ENCODE measurements around the gene LMNTD2. TPM values are rescaled to one million over a fixed set of nuclear protein-coding genes. Genes with fewer than 3 reads are reported as not detected.

The LMNTD2 gene
- total RNA-seq, 2 donors from 2014 or later: 13.6 to 15.3 TPM

DNA sequence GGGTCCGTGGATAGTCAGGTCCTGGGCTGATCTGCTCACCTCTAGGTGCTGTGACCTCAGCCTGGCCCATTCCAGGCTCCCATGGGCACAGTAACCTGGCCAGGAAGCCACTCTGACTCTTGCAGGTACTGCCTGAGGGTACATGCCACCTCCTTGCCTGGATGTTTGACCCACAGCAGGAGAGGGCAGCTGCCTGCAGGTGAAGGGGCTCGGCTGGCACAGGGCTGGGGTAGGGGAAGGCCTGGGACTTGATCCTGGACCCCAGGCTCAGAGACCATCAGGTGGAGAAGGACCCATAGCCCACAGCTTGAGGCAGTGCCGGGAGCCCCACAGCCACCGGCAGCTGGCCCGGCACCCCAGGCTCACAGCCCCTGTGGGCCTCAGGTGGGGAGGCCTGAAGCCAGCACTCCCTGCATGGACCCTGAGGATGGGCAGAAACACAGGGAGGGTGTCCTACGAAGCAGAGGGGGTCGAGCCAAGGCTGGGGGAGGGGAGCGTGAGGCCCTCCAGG is 20.5 kb downstream of the LMNTD2 start:
- ATAC-seq (no peak), DNase-seq (peak; percentile 7 to 26)
- intact Hi-C loops (cut with DNase I, micrococcal nuclease): no loop called here

DNA sequence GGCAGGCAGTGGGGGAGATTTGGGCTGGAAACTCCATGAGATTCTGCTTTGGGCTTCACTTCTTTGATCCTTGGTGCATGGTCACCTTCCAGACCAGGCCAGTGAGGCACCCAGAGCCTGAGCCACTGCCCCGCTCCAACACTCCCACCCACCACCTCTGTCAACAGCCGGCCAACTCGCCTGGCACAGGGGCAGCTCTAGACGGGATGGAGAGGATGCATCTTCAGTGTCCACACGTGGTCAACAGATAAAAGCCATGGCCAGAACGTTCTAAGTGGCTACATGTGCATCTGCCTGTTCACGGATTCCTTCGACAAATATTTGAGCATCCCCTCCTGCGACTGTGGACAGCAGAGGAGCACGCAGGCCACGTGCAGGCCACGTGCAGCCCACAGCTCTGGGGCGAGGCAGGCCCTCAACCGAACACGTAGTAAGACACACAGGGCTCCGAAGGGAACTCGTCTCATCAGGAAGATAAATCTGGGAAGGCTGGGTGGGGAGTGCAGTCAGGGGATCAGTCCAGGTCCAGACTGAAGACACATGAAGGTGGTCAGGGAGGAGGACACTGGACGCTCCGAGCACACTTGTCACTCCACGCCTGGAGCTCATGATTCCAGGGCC is 22.0 kb downstream of the LMNTD2 start:
- ATAC-seq (no peak), DNase-seq (peak in 1 of 2 donors; percentile 12)
- intact Hi-C loops (cut with DNase I, micrococcal nuclease): no loop called here

DNA sequence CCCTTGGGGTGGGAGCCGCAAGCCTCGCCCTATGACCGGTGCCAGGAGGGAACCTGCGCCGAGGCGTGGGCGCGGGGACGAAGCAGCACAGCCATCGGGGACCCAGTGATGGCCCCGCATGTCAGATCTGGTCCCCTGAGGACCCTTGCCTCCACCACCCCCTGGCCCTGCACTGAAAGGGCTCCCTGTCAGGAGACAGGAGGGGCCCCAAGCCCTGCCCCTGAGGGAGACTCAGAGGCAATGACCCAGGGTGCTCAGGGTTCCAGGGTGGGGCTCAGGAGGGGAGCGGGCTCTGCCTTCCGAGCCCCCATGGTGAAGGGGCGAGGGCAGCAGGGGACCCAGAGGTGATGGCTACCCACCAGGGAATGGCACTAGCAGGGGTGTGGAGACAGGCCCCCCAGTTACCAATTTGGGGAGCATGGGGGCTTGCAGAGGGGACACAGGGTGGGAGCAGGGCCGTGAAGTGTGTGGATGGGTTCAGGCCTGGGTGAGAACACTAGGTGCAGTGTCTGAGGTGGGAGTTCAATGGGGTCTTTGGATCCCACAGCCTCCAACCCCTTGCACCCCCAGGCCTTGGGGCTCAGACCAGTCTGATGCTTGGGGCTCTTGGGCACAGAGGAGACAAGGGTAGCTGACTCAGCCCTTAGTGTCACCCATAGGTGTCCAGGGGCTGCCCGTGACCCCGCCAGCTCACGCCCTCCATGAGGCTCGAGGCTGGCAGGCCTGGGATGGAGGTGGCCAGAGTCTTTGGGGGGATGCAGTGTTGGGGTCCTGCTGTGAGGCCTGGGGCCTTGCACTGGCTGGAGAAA is 22.7 kb downstream of the LMNTD2 start:
- intact Hi-C loops (cut with DNase I, micrococcal nuclease): no loop called here
- peak in 1 of 2 donors; percentile 15 for DNase-seq
- no peak for ATAC-seq

DNA sequence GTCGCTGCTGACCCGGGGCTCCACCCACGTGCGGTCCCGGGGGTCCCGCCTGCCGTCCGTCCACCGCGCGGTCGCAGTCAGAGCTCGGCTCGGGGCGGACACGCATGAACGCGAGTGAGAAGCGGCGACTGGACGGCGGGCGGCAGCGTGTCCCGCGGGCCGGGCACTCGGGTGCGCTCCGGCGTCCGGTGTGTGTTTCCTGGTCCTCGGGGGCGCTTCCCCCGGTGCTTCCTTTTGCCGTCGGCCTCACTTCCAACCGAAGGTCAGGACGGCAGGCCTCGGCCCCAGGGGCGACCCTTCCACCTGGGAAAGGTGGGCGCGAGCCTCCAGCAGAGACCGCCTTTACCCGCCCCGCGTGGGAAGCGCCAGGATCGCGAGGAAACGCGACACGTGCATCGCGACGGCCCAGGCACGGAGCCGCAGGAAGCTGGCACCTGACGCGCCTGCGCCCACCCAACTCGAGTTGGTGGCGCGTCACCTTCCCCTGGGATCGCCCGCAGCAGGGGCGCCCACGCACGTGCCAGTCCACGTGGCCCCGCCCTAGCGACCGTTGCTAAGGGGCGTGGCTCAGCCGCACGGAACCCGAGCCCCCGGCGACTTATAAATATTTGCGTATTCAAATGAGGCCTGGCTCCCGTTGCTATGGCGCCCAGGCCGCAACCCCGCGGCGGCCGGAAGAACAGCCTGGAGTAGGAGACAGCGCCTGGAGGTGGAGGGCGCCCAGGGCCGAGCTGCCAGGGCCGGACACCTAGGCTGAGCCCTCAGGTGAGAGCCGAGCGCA is 23.5 kb downstream of the LMNTD2 start, which contains the start of gene LRRC56:
LRRC56 (plus strand) TSS at position 687 of the 781 bp plus-strand sequence. CDS start 3,158 bp downstream, outside the sequence.
- intact Hi-C loops (cut with DNase I, micrococcal nuclease): no loop called here
- DNase-seq (peak; percentile 92 to 94), ATAC-seq (peak; percentile 69)

DNA sequence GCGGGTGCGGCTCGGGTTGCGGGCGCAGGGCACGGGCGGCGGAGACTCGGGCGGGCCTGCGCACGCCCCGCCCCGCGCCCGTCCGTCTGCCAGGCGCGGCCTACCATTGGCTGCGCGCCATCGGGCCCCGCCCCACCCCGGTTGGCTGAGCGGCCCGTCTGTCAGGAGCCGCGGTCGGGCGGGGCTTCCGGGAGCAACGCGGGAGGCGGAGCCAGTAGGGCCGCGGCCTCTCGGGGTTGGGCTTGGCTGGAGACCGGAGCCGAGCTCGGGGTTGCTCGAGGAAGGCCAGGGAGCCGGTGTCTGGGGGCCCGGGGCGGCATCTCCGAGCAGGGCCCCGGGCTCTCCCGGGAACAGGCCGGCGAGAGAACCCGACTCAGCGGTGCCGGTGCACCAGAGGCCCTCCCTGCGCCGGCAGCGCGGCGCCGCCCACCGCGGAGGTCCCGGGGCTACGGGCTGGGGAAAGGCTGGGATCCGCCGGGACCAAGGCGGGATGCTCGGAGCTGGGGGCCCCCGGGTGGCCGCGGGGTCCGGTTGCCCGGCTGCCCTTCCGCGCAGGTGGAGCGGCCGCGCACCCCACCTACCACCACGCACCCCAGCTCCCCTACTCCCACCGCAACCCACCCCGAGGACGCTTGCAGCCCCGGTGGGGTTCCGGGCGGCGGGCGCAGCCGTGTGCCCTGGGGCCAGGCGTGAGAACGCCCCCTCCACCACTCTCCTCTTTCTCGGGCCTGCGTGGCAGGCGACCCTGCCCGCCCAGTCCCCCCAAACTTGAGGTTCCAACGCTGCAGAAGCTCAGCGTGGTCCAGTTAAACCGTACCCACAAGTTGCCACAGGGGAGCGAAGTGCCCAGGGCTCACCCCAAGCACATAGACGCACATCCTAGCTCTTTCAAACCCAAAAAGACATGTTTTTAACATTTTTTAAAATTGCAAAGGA is 24.8 kb downstream of the LMNTD2 start, which contains the start of gene HRAS:
HRAS (minus strand) TSS at position 58 of the 936 bp plus-strand sequence.
- intact Hi-C loops (cut with DNase I, micrococcal nuclease): no loop called here
- ATAC-seq: peak; percentile 79
- peak; percentile 93 to 96 for DNase-seq

DNA sequence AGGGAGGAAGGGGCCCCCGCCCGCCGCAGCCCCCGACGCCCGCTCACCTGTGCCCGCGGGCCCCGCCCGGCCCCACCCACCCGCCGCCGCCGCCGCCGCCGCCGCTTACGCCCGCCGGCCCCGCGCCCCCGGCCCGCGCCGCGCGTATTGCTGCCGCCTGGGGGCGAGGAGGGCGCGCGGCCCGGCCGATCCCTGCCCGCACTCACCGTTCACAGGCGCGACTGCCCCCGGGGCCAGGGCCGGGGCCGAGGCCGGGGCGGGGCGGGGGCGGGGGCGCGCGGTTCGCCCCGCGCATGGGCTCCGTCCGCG is 25.4 kb downstream of the LMNTD2 start:
- DNase-seq (no peak), ATAC-seq (no peak)
- intact Hi-C loops (cut with DNase I, micrococcal nuclease): no loop called here

DNA sequence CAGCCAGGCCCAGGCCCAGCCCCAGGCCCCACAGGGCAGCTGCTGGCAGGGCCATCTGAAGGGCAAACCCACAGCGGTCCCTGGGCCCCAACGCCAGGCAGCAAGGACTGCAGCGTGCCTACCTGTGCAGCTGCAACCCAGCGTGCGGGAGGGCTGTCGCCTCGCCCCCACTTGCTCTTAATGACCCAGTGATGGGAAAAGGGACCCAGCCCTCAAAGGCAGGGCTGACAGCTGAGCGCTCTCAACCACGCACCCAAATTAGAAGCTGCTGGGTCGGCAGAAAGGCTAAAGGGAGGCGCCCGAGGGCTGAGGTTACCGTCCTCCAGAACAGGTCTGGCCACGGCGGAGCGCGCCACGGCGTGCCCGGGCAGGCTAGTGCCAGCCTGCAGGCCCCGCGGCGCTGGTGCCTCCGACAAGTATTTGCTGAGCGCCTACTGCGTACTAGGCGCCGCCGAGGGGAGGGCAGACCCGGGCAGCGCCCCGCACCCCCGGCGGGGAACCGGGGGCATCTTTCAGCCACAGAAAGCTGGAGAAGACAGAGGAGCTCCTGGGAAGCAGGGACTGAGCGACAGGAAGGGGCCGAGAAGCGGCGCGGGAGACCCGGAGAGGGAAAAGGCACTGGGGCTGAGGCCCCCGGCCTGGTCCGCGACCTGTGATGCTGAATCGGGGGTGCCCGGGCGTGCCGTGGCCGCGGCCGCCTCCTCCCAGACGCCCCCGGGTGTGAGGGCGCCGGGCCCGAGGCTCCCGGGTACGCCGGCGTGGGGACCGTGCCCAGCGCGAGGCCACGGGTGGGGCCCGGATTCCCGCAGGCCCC is 25.9 kb downstream of the LMNTD2 start:
- DNase-seq (peak in 1 of 2 donors; percentile 64), ATAC-seq (peak; percentile 10)
- intact Hi-C loops (cut with DNase I, micrococcal nuclease): no loop called here

DNA sequence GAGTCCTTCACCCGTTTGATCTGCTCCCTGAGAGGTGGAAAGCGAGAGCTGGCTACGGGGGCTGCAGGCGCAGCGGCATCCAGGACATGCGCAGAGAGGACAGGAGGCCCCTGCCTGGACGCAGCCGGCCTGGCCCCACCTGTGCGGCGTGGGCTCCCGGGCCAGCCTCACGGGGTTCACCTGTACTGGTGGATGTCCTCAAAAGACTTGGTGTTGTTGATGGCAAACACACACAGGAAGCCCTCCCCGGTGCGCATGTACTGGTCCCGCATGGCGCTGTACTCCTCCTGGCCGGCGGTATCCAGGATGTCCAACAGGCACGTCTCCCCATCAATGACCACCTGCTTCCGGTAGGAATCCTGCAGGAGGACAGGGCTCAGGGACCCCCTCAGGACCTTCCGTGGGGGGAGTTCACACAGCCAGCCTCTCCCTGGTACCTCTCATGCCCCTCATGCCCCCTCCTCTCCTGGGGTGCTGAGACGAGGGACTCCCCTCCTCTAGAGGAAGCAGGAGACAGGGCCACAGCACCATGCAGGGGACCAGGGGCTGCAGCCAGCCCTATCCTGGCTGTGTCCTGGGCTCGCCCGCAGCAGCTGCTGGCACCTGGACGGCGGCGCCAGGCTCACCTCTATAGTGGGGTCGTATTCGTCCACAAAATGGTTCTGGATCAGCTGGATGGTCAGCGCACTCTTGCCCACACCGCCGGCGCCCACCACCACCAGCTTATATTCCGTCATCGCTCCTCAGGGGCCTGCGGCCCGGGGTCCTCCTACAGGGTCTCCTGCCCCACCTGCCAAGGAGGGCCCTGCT is 26.7 kb downstream of the LMNTD2 start:
- no peak for ATAC-seq
- peak in 1 of 2 donors; percentile 28 for DNase-seq
- intact Hi-C loops (cut with DNase I, micrococcal nuclease): no loop called here

DNA sequence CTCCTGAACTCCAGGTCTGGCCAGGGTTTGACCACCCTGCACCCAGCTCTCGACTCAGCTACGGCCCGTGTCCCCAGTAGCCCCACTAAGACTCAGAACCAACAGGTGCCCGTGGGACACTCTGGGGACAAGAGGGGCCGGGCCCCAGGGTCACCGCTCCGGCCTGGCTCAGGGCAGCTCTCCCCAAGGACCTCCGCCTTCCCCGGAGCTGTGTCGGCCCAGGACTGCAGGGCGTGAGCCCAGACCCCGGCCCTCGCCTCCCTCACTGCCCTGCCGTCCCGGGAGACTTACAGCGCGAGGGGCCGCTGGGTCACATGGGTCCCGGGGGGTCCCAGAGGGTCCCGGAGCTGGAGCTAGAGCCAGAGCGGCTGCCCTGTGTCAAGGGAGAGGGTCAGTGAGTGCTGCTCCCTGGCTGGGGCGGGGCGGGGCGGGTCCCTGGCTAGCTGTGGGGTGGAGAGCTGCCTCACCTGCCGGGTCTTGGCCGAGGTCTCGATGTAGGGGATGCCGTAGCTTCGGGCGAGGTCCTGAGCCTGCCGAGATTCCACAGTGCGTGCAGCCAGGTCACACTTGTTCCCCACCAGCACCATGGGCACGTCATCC is 27.5 kb downstream of the LMNTD2 start:
- peak in 1 of 2 donors; percentile 24 for DNase-seq
- intact Hi-C loops (cut with DNase I, micrococcal nuclease): no loop called here
- no peak for ATAC-seq

DNA sequence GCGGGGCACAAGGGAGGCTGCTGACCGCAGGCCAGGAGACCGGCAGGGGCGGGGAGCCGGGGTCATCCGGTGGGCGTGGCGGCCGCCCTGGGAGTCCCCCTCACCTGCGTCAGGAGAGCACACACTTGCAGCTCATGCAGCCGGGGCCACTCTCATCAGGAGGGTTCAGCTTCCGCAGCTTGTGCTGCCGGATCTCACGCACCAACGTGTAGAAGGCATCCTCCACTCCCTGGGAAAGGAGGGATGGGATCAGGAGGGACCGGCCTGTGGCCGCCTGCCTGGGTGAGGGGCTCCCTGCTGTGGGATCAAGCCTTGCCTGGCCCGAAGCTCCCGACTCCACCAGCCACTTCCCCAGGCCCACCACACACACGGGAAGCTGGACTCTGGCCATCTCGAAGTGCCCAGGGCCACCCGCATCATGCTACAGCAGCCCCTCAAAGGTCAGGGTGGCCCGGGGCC is 28.0 kb downstream of the LMNTD2 start:
- intact Hi-C loops (cut with DNase I, micrococcal nuclease): no loop called here
- DNase-seq (peak in 1 of 2 donors; percentile 7), ATAC-seq (no peak)

DNA sequence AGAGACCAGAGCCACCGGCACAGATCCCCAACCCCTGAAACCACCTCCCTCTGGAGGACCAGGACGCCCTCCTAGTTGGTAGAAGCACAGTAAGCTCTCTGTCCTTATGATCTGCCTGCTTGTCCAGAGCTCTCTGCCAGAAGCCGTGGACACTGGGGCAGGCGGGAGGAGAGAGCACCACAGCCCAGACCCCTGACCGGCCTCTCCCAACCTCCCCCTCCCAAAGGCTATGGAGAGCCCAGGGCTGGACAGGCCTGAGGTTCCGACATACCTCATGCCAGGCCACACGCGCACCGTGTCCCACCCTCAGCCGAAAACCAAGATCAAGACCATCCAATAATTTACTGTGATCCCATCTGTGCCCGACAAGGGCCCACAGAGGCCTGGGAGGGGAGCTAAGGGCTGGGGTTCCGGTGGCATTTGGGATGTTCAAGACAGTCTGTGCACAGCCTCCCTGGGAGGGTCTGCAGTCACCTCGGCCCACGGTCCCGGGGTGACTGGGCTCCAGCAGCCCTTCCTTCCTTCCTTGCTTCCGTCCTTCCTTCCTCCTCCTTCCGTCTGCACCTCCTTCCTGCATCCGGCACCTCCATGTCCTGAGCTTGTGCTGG is 28.5 kb downstream of the LMNTD2 start:
- intact Hi-C loops (cut with DNase I, micrococcal nuclease): no loop called here
- ATAC-seq (no peak), DNase-seq (no peak)

DNA sequence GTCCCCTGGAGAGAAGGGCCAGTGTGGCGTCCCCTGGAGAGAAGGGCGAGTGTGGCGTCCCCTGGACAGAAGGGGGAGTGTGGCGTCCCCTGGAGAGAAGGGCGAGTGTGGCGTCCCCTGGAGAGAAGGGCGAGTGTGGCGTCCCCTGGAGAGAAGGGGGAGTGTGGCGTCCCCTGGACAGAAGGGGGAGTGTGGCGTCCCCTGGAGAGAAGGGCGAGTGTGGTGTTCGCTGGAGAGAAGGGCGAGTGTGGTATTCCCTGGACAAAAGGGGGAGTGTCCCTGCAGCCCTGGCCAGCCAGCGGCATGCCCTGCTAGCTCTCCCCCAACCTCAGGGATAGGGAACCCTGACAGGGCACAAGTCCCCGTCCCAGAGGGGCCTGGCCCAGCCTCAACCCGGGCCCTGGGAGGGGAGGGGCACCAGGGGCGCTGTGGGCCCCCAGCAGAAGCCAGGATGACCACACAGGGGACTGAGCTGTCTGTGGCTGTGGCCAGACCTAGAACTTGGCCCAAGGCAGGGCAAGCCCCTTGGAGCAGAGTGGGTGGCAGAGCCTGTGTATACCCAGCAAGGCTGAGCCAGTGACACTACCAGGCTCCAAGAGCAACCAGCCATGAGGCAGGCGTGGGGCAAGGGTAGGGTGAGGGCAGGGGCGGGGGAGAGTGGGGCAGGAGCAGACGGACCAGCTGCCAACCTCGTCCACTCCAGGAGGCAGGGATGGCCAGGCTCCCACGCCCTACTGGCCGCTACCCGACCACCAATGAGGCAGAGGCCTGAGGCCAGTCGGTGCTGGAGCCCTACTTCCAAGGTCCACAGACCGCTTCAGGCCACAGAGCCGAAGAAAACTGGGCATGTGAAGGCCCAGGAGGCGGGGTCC is 29.3 kb downstream of the LMNTD2 start:
- intact Hi-C loops (cut with DNase I, micrococcal nuclease): no loop called here
- no peak for DNase-seq
- no peak for ATAC-seq

DNA sequence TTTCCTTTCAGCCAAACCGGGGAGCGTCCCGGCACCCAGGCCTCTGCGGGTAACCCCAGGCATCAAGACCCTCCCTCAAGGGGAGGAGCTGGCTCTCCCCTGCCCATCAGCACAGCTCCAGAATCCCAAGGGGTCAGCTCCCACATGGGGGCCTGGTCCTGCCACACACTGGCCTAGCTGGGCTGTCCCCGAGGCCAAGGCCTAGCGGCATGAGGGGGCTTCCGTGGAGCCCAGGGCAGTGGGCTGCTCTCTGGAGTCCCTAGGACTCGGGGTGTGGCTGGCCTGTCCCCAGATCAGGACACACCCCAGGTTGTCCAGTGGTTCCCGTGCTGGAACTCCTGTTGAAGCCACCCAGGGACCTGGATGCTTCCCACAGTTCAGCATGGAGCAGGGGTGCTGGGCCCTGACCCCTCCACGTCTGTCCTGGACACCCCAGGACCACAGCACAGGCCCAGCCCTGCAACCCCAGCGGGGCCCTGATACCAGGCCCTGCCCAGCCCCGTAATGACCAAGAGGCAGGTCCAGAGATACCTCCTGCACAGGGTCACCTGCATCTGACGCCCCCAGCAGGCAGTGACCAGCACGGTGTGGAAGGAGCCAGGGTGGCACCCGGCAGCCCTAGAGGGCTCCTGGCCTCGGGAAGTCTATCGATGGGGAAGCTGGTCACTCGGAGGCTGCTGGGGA is 30.7 kb downstream of the LMNTD2 start:
- intact Hi-C loops (cut with DNase I, micrococcal nuclease): no loop called here
- no peak for DNase-seq
- no peak for ATAC-seq

Data from left colon (tissue), 2 donors.